K562 (cell line): Measurements from ENCODE around the gene ATP4B. TPM values are rescaled to one million over a fixed set of nuclear protein-coding genes. Genes with fewer than 3 reads are reported as not detected.

ENCODE experiments used
- ATAC-seq: fragments of 200-7000 bp; cut with Tn5 transposase; 3 replicates; pipeline ENCODE4 v1.9.1; 2020; ENCODE audit warnings: moderate library complexity
- BruUV-seq: library from RNA; stranded (reverse); fragments of 400-500 nt; replicated peaks from 2 replicates; lab custom pipeline; 2021; lab: Mats Ljungman, UMichigan
- CTCF ChIA-PET: fragments of 300-600 bp; formaldehyde crosslinking; extraction: SDS; loops from one replicate; lab custom pipeline; 2021; ENCODE audit warnings: low intra/inter-chr PET ratio; lab: Yijun Ruan, JAX
- POLR2A ChIA-PET: fragments of 300-600, 350-650 bp; sonication (Branson Sonifier 250); formaldehyde crosslinking; extraction: SDS; loops from one replicate; lab custom pipeline; 2021; ENCODE audit warnings: antibody characterized with exemption, inconsistent platforms; lab: Yijun Ruan, JAX
- DNase-seq, 4 experiments: peaks; one replicate each; pipeline versions ENCODE4 v3.0.0 to v3.0.0-alpha.2; 2011 to 2018; ENCODE audit warnings: low spot score in 3 of 4, mixed read lengths in 3 of 4; ENCODE audit errors: extremely low read depth in 1 of 4
- FAIRE-seq: peaks from 2 replicates; lab custom pipeline; 2011; peaks lifted over from hg19 to GRCh38; lab: Jason Lieb, UNC
- H2AFZ ChIP-seq: 2 replicates; pipeline ENCODE4 v1.6.0; 2011; ENCODE audit warnings: low read depth, low read length, control low read depth, inconsistent platforms
- H3K27ac ChIP-seq: fragments of 200-600 bp; 3 replicates; pipeline ENCODE4 v1.8.0; 2011; ENCODE audit warnings: low read depth, mild to moderate bottlenecking, control low read depth, inconsistent platforms, low read length, moderate library complexity, mixed read lengths; ENCODE audit errors: extremely low read depth
- H3K27me3 ChIP-seq, 2 experiments: fragments of 300-600 bp in 1 of 2; 2 replicates in 1 of 2; 3 replicates in 1 of 2; pipeline versions ENCODE4 v1.6.0 to v1.8.0; 2011; ENCODE audit warnings: inconsistent platforms in 2 of 2, low read length in 2 of 2, mild to moderate bottlenecking in 1 of 2, mixed read lengths in 1 of 2, moderate library complexity in 1 of 2; ENCODE audit not compliant: control insufficient read depth in 2 of 2, insufficient read depth in 2 of 2
- H3K36me3 ChIP-seq: fragments of 300-600 bp; 3 replicates; pipeline ENCODE4 v1.8.0; 2011; ENCODE audit warnings: mild to moderate bottlenecking, low read length, inconsistent platforms; ENCODE audit not compliant: control insufficient read depth, insufficient read depth
- H3K4me1 ChIP-seq, 2 experiments: fragments of 200-600 bp in 1 of 2; replicated peaks in 1 of 2; 2 replicates in 1 of 2; 3 replicates in 1 of 2; pipeline versions ENCODE4 v1.5.1 to v1.8.0; 2011; ENCODE audit warnings: inconsistent platforms in 2 of 2, low read length in 2 of 2, mild to moderate bottlenecking in 1 of 2, mixed read lengths in 1 of 2, moderate library complexity in 1 of 2; ENCODE audit not compliant: control insufficient read depth in 2 of 2, insufficient read depth in 2 of 2
- H3K4me2 ChIP-seq: 2 replicates; pipeline ENCODE4 v1.6.1; 2011; ENCODE audit warnings: low read length, control low read depth, inconsistent platforms, mixed read lengths; ENCODE audit not compliant: insufficient read depth
- H3K4me3 ChIP-seq: fragments of 200-600 bp; sonication (generic), shearing (Covaris generic); 2 replicates; pipeline ENCODE4 v1.5.1; 2016; ENCODE audit warnings: control low read depth, inconsistent platforms
- H3K79me2 ChIP-seq: fragments of 200-600 bp; 3 replicates; pipeline ENCODE4 v1.8.0; 2011; ENCODE audit warnings: low read length, inconsistent platforms; ENCODE audit not compliant: control insufficient read depth, insufficient read depth
- H3K9ac ChIP-seq, 2 experiments: 2 replicates each; pipeline versions ENCODE4 v1.6.0 to v1.6.1; 2011; ENCODE audit warnings: low read depth in 2 of 2, low read length in 2 of 2, control low read depth in 1 of 2, inconsistent platforms in 1 of 2, mild to moderate bottlenecking in 1 of 2, mixed read lengths in 1 of 2; ENCODE audit not compliant: insufficient read depth in 1 of 2
- H3K9me1 ChIP-seq: one replicate; pipeline ENCODE4 v1.6.0; 2011; ENCODE audit warnings: inconsistent platforms, mild to moderate bottlenecking, low read length, moderate library complexity; ENCODE audit not compliant: control insufficient read depth, insufficient read depth
- H3K9me3 ChIP-seq: replicated peaks from 2 replicates; pipeline ENCODE4 v1.5.1; 2011; ENCODE audit warnings: low read depth, low read length, inconsistent platforms; ENCODE audit not compliant: control insufficient read depth, insufficient read depth
- H4K20me1 ChIP-seq: replicated peaks from 2 replicates; pipeline ENCODE4 v1.6.1; 2011; ENCODE audit warnings: low read length, inconsistent platforms, mixed read lengths; ENCODE audit not compliant: control insufficient read depth, insufficient read depth
- CREB5 ChIP-seq: fragments of 250-450 bp; sonication (Bioruptor Pico); IDR thresholded peaks from 2 replicates; pipeline ENCODE4 v1.5.0; 2020; ENCODE audit warnings: mild to moderate bottlenecking
- MAX ChIP-seq: sonication (generic); formaldehyde crosslinking; IDR thresholded peaks from 2 replicates; pipeline ENCODE4 v1.9.0; 2022; ENCODE audit warnings: mild to moderate bottlenecking, missing genetic modification reagents
- MIER1 ChIP-seq: fragments of 450-650 bp; IDR thresholded peaks from 2 replicates; pipeline ENCODE4 v1.6.1; 2016; ENCODE audit warnings: antibody characterized with exemption, mild to moderate bottlenecking, low read depth
- NR2C2 ChIP-seq, 2 experiments: fragments of 200-800 bp in 1 of 2; sonication (Bioruptor generic) in 1 of 2; sonication (generic) in 1 of 2; formaldehyde crosslinking in 1 of 2; IDR thresholded peaks; 2 replicates each; pipeline versions ENCODE4 v1.6.1 to v1.8.0; 2016 to 2022; ENCODE audit warnings: mild to moderate bottlenecking in 1 of 2, missing compliant biosample characterization in 1 of 2, missing genetic modification characterization in 1 of 2, missing genetic modification reagents in 1 of 2
- PML ChIP-seq: IDR thresholded peaks from 2 replicates; pipeline ENCODE4 v1.6.1; 2012; ENCODE audit warnings: low read length, inconsistent platforms
- SIN3B ChIP-seq: fragments of 450-650 bp; IDR thresholded peaks from 2 replicates; pipeline ENCODE4 v1.6.1; 2017; ENCODE audit warnings: low read depth, mild to moderate bottlenecking, moderate library complexity
- SOX6 ChIP-seq: fragments of 450-650 bp; IDR thresholded peaks from 2 replicates; pipeline ENCODE4 v1.6.1; 2014; ENCODE audit warnings: mild to moderate bottlenecking
- TAF7 ChIP-seq: fragments of 450-650 bp; IDR thresholded peaks from 2 replicates; pipeline ENCODE4 v1.6.1; 2016; ENCODE audit warnings: missing genetic modification characterization, missing compliant biosample characterization
- ZFPM2 ChIP-seq: fragments of 250-450 bp; sonication (Bioruptor Pico); IDR thresholded peaks from 2 replicates; pipeline ENCODE4 v1.5.1; 2022; ENCODE audit warnings: mild to moderate bottlenecking
- ZNF133 ChIP-seq: fragments of 250-450 bp; sonication (Bioruptor Pico); IDR thresholded peaks from 2 replicates; pipeline ENCODE4 v1.4.0; 2020; ENCODE audit warnings: mild to moderate bottlenecking
- ZNF316 ChIP-seq: fragments of 450-650 bp; IDR thresholded peaks from 2 replicates; pipeline ENCODE4 v1.6.1; 2016
- ZNF395 ChIP-seq: fragments of 200-800 bp; sonication (Bioruptor generic); IDR thresholded peaks from 2 replicates; pipeline ENCODE4 v1.6.1; 2017; ENCODE audit warnings: missing genetic modification characterization, missing compliant biosample characterization
- ZNF668 ChIP-seq: fragments of 250-450 bp; sonication (Bioruptor Pico); IDR thresholded peaks from 2 replicates; pipeline ENCODE4 v1.8.0; 2022; ENCODE audit warnings: mild to moderate bottlenecking, inconsistent platforms
- ZNF740 ChIP-seq, 3 experiments: fragments of 200-800 bp in 1 of 3; sonication (Bioruptor generic) in 1 of 3; sonication (generic) in 1 of 3; formaldehyde crosslinking in 1 of 3; IDR thresholded peaks; 2 replicates each; pipeline versions ENCODE4 v1.6.1 to v1.8.0; 2016 to 2022; ENCODE audit warnings: mild to moderate bottlenecking in 2 of 3, missing compliant biosample characterization in 2 of 3, missing genetic modification characterization in 2 of 3, missing genetic modification reagents in 1 of 3
- ZNF780A ChIP-seq: fragments of 250-450 bp; sonication (Bioruptor Pico); IDR thresholded peaks from 2 replicates; pipeline ENCODE4 v1.5.0; 2021; ENCODE audit warnings: mild to moderate bottlenecking
- WGBS: fragments of 100-300 bp; shearing (Covaris generic); methylation state at CpG from one replicate; pipeline ENCODE4 v1.1.6; 2016; ENCODE audit warnings: low coverage, mixed read lengths; ENCODE audit not compliant: insufficient coverage; ENCODE audit errors: missing lambda C conversion rate; 5-methylcytosine and 5-hydroxymethylcytosine counted together
- in situ Hi-C: fragments of 300-500 bp; cut with MboI; formaldehyde crosslinking; loops from 4 replicates; pipeline ENCODE4 v1.15.0; 2018; ENCODE audit warnings: inconsistent platforms, mixed read lengths
- intact Hi-C: fragments of 100-400 bp; cut with micrococcal nuclease; formaldehyde crosslinking; loops from 2 replicates; pipeline ENCODE4 v1.14.2; 2022
- polyA plus RNA-seq, 8 experiments: library from polyadenylated mRNA; depleted of rRNA in 4 of 8; stranded (reverse) in 5 of 8; unstranded in 3 of 8; fragments of >200 nt; fragmentation: Nextera tagmentation in 2 of 8; fragmentation: Illumina TruSeq in 1 of 8; extraction: Ambion mirVana in 2 of 8; extraction: Trizol in 1 of 8; gene quantifications; 2 replicates each; pipeline versions ENCODE4 v1.2.1 to v1.2.3, GENCODE V29; 2011 to 2014; ENCODE audit warnings: inconsistent platforms in 1 of 8, missing spikeins in 1 of 8
- total RNA-seq, 7 experiments: library from RNA; depleted of rRNA in 6 of 7; stranded (reverse); fragments of >200 nt in 6 of 7; fragmentation: Illumina TruSeq in 2 of 7; extraction: Trizol in 2 of 7; gene quantifications; 2 replicates each; pipeline versions ENCODE4 v1.2.1 to v1.2.3, GENCODE V29; 2011 to 2021; ENCODE audit warnings: low replicate concordance in 1 of 7

ATP4B gene
- total and polyA plus RNA-seq, 9 of the 15 experiments (the other 6 are each of a cell fraction or from before 2014, with no cell fraction given) = not detected

GRCh38 chr13:113659337-113659736, 1.3 kb upstream of the ATP4B start (continued):
- no peak for TF ChIP-seq ZFPM2
- no peak for TF ChIP-seq SIN3B

- no peaks in the 10 kb centered on the region for H3K79me2 ChIP-seq
- no TSS peak for BruUV-seq
- FAIRE-seq (no peak), DNase-seq (no peak), ATAC-seq (no peak)
- intact Hi-C loops = no loop called here
- no peaks in the 10 kb centered on the region for H3K9me3 ChIP-seq
- TF ChIP-seq SOX6 (no peak), ZNF780A (CRISPR knock-in tag) (no peak), NR2C2 (CRISPR knock-in tag; IDR thresholded peaks at IDR 0.05) (no peak), NR2C2 (tag; IDR thresholded peaks at IDR 0.05) (no peak), ZNF133 (CRISPR knock-in tag) (no peak), ZNF395 (CRISPR knock-in tag) (no peak), TAF7 (tag) (no peak), CREB5 (CRISPR knock-in tag) (no peak), ZNF740 (CRISPR knock-in tag; IDR thresholded peaks at IDR 0.05) (no peak), ZNF740 (tag; IDR thresholded peaks at IDR 0.05) (no peak), PML (no peak), MIER1 (no peak), ZNF668 (no peak), MAX (no peak), ZNF316 (no peak)
- ChIA-PET POLR2A (interaction anchor here (0.7 kb wide), 1 partner anchor 9 kb away, joined by 3 read pairs; no protein-coding TSS in a partner anchor), CTCF (no interaction called here)
- no peaks in the 10 kb centered on the region for H3K36me3 ChIP-seq
- no peak overlapping the region for H2AFZ ChIP-seq
- no peaks in the 10 kb centered on the region for H3K9me1 ChIP-seq
- H3K4me3 ChIP-seq = no peak overlapping the region
- H3K27me3 ChIP-seq = peaks cover 20 to 57% of the 10 kb centered on the region in 2 experiments
- H3K4me1 ChIP-seq = peaks cover 0 to 13% of the 10 kb centered on the region in 2 experiments; a peak in 2 of 5 replicates
- 0% methylated on average over 6 of the region's 14 CpGs for WGBS
- no peaks in the 10 kb centered on the region; the same call in 1 of the 2 replicates for H4K20me1 ChIP-seq
- no peak overlapping the region for H3K27ac ChIP-seq
- in situ Hi-C loops = loop anchor here (5.0 to 10.0 kb wide), 2 partner anchors 143 to 256 kb away; no protein-coding TSS in a partner anchor
- H3K4me2 ChIP-seq = no peak overlapping the region
- H3K9ac ChIP-seq = no peak overlapping the region
These were observed 838 bp upstream of the ATP4B start for GRCh38 chr13:113658836-113659235.
